ENCODE data around the gene ALG14. TPM values are rescaled to one million over a fixed set of nuclear protein-coding genes. Genes with fewer than 3 reads are reported as not detected.

ALG14 gene
- total RNA-seq, 1 experiment from 2014 or later = 2.8 TPM

GRCh38 chr1:94981575-94981973 is 91.2 kb downstream of the ALG14 start:
- no peak for DNase-seq (ENCODE audit: low read depth)

- no peak for DNase-seq (ENCODE audit: low read depth)
Observed at GRCh38 chr1:94980582-94981574, 91.9 kb downstream of the ALG14 start.

GRCh38 chr1:94979656-94980581 is 92.8 kb downstream of the ALG14 start:
- no peak for DNase-seq (ENCODE audit: low read depth)

- no peak for DNase-seq (ENCODE audit: low read depth)
Observed at GRCh38 chr1:94979131-94979530, 93.6 kb downstream of the ALG14 start.

GRCh38 chr1:94978401-94978800 is 94.3 kb downstream of the ALG14 start:
- no peak for DNase-seq (ENCODE audit: low read depth)

GRCh38 chr1:94976971-94977548 is 95.7 kb downstream of the ALG14 start:
- no peak for DNase-seq (ENCODE audit: low read depth)

- peak; percentile 87 for DNase-seq (ENCODE audit: low read depth)
Observed at GRCh38 chr1:94974824-94975223, 97.9 kb downstream of the ALG14 start.

GRCh38 chr1:94974241-94974640 is 98.5 kb downstream of the ALG14 start:
- no peak for DNase-seq (ENCODE audit: low read depth)

GRCh38 chr1:94973309-94973922 is 99.3 kb downstream of the ALG14 start:
- DNase-seq (ENCODE audit: low read depth) = no peak

- peak; percentile 75 for DNase-seq (ENCODE audit: low read depth)
Observed at GRCh38 chr1:94971491-94971924, 101.2 kb downstream of the ALG14 start.

- peak; percentile 75 for DNase-seq (ENCODE audit: low read depth)
Observed at GRCh38 chr1:94970783-94971182, 102.0 kb downstream of the ALG14 start.

GRCh38 chr1:94969137-94969536 is 103.6 kb downstream of the ALG14 start:
- DNase-seq (ENCODE audit: low read depth) = no peak

GRCh38 chr1:94966033-94966432 is 106.7 kb downstream of the ALG14 start:
- DNase-seq (ENCODE audit: low read depth) = no peak

- DNase-seq (ENCODE audit: low read depth) = no peak
Observed at GRCh38 chr1:94963864-94964263, 108.9 kb downstream of the ALG14 start.

GRCh38 chr1:94962409-94963265 is 110.1 kb downstream of the ALG14 start:
- peak; percentile 64 for DNase-seq (ENCODE audit: low read depth)

- DNase-seq (ENCODE audit: low read depth) = no peak
Observed at GRCh38 chr1:94961988-94962387, 110.8 kb downstream of the ALG14 start.

GRCh38 chr1:94961582-94961981 is 111.2 kb downstream of the ALG14 start:
- DNase-seq (ENCODE audit: low read depth) = no peak

- DNase-seq (ENCODE audit: low read depth) = no peak
Observed at GRCh38 chr1:94958081-94958480, 114.7 kb downstream of the ALG14 start.

- DNase-seq (ENCODE audit: low read depth) = no peak
Observed at GRCh38 chr1:94955767-94956632, 116.8 kb downstream of the ALG14 start.

All from Daoy (cell line).